ENCODE measurements around the gene RORB.

Gene RORB

DNA sequence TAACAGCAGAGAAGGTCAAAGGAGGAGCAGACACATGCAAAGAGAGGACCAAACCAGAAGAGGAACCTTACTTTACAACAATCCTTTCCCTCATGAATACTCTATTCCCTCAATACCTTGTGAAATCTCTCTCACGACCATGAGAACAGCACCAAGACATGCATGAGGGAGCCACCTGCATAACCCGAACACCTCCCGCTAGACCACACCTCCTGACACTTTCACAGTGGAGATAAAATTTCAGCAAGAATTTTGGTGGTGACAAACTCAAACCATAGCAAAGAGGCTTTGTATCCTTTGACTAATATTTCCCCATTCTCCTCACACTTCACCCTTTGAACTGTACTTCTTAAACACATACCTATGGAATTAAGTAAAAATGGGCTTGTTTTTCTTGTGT lies 101.7 kb downstream of the RORB start:
- DNase-seq, result no peak

DNA sequence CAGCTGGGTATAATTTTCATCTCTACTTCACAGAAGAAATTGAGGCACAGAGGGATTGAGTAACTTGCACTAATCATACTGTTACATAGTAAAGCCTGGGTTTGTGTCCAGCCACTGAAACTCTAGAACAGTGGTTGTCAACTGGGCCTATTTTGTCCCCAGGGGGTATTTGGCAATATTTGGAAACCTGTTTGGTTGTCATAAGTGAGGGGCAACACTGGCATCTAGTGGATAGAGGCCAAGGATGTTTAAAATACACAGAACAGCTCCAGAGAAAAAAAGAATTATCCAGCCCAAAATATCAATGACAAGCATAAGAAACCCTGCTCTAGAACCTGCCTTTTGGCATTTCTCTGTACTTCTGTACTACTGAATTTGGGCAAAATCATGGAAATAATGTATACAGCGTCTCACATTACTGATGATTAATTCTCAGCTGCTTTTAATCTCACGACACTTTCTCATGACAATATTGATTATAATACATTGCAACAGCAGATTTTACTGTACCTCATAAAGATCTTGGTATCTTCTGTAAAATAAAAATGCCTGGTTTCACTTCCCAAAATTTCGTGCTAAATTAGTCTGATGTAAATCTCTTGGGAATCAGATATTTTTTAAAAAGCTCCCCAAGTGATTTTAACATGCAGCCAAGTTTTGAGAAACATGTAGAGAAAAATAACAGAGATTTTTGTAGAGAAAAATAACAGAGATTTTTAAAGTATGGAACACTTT lies 112.7 kb downstream of the RORB start:
- no peak for DNase-seq

DNA sequence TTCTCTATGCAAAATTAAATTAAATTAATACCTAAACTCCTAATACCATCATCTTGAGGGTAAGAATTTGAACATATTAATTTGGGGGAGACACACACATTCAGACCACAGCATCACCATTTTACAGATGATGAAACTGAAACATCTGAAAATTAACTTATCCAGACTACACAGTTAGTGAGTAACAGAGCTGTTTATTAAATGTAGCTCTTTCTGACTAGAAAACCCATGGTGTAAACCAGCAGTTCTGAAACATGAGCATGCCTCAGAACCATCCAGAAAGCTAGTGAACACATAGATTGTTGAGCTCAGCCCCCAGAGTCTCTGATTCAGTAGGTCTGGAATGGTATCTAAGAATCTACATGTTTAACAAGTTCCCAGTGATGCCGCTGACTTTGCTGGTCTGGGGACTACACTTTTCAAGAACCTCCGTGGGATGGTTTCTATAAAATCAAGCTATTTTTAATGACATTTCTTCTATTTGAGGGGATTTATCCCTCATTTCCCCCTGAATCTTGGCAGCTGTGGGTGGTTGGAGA lies 113.5 kb downstream of the RORB start:
- no peak for DNase-seq

DNA sequence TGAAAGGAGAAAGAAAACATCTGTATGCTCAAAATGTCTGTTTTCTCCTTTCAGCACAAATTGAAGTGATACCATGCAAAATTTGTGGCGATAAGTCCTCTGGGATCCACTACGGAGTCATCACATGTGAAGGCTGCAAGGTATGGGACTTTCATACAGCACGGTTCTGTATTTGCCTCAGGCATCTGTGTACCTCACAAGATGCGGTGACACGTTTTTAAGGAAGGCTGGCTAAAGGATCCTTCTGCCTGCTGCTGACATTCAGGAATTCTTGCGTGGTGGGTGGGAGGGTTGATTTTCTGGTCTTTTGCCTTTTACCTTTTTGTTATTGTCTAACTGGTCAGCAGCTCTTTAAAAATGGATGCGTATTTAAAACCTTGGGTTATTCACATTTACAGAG lies 133.1 kb downstream of the RORB start:
- DNase-seq, result no peak

DNA sequence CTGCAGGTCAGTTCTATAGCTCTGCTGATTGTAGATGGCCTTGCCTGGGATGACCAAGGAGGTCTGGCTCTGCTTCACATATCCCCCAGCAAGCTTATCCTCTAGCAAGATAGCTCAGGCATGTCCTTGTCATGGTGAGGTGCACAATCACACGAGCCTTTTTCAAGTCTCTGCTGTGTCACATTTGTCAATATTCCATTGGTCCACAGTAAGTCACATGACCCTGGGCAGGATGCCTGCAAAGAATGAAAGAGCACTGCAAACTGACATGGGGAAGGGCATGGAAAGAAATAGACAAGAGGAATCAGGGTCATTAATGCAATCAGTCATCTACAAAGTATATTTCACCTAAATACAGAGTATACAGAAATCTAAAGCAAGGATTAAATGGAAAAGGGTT lies 142.0 kb downstream of the RORB start:
- no peak for DNase-seq

DNA sequence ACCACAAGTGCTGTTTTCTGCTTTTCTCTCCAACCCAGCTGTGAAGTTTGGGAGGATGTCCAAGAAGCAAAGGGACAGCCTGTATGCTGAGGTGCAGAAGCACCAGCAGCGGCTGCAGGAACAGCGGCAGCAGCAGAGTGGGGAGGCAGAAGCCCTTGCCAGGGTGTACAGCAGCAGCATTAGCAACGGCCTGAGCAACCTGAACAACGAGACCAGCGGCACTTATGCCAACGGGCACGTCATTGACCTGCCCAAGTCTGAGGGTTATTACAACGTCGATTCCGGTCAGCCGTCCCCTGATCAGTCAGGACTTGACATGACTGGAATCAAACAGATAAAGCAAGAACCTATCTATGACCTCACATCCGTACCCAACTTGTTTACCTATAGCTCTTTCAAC lies 145.2 kb downstream of the RORB start:
- no peak for DNase-seq

DNA sequence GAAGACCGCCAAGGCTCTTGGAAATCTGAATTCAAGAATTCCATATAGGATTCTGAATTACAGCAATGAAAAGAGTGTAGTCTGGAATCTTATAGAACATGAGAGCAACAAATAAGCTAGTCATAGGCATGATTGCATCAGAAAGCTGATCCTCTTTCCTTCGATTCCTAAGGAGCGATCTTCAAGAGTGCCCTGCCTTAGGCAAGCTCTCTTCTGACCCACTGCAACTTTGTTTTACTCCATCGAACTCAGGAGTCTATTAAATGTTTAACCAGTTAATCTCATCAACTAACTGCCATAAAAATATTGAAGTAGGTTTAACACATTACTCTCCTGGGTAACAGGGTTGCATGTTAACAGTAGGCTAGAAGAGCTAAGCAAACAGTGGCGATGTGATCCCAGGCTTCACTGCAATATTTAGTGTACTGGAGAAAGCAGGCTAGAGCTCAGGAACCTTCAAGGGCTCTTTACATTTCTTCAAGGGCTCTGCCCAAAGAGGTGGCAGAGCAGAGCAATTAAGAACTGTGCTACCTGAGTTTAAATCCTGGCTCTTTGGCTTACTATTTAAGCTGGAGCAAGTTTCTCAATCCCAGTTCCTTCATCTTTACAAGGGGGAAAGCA lies 146.3 kb downstream of the RORB start:
- no peak for DNase-seq

DNA sequence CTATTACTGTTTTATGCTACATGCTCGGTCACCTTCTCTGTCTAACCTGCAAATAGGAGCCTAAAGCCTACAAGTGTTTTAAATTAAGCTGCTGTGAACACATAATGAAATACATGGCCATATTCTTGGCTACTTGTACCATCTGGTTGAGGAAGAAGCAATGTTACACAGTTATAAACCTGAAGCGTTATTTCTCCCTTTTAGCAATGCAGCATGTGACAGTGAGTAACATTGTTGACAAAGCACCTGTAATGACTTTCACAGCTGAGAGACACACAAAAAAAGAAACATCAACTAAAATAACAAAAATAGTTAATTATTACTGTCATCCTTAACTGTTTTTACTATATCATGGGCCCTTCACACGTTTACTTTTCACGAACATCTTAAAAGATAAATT lies 146.9 kb downstream of the RORB start:
- DNase-seq, result no peak

DNA sequence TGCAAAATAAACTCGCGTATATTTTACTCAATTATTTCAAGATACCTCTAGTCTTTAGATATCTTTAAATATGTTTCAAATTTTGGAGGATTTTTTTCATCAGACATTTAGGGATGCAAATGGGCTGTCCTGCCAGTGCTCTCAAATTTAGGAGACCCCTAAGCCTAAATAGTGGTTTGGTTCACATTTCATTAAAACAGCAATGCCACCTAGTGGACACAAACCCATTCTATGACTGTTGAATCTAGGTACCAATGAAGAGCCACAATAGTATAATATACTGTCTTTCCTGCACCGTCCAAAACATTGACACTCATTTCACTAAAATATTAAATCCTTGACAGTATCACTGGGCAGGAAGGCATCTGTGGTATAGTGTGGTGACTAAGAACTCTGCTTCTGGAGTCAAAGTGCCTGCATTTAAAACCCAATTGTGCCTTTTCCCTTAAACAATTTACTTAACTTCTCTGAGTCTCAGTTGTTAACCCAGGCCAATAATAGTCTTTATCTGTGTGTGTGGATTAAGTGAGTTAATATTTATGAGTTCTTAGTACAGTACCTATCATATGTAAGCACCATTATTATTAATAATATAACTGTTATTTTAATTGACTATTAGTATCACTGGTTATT lies 148.0 kb downstream of the RORB start:
- no peak for DNase-seq

DNA sequence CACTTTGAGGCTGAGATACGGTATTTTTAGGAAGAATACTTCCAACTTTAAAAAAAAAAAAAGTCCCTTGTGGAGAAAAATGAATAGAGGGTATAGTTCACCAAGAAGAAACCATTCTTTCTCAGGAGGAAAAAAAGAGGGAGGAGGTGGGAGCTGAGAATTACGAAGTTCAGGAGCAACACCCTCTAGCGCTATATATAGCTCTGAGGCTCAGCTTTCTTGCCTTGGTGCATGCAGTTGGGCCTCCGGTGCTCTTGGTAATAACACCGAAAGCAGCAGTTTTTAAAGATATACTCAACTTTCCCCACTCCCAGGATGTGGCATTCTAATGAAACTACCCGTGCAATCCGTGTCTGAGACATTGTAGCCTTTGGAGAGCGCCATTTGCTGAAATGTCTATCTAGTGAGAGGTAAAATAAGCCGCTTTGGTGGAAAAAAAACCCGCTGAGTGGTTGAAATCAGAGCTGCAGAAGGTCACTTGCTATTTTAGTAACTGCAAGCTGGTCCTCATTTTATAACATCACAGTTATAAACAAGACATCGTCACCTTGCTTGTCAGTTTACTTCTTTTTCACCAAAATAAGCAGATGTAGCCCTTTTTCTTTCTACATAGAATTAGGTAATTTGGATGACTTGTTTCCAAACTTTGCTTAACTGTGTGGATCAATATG lies 156.4 kb downstream of the RORB start:
- peak; percentile 12 for DNase-seq

DNA sequence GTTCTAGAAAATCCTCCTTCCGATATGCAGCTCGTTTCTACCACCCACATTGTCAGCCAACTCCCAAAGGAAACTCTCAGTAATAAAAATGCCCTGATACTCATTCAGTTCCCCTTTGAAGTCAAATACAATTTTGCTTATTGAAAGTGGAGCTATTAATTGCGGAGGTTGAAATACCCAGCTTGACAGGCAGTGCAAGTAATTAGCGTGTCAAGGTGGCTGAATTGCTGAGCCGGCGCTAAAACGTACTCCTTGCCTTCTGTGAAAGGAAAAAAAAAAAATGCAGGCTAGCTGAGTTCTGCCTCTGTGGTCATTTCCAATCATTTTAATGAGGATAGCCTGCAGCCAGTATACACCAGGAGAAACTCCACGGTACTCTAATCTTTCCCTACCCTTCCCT lies 165.5 kb downstream of the RORB start:
- no peak for DNase-seq

DNA sequence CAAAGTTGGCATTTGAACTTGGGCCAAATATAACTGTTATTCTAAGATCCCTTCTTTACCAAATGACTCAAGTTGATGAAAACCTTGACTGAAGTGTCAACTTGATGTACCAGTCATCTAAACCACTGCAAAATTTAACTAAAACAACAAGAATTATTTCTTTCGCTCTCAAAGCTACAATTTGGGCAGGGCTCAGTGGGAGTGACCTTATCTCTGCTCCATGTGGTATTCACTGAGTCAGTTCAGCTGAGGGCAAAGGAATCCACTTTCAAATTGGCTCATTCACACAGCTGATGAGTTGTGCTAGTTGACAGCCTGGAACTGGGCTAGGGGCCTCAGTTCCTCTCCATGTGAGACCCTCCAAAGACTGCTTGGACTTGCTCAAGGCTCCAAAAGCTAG lies 166.3 kb downstream of the RORB start:
- DNase-seq, result no peak

DNA sequence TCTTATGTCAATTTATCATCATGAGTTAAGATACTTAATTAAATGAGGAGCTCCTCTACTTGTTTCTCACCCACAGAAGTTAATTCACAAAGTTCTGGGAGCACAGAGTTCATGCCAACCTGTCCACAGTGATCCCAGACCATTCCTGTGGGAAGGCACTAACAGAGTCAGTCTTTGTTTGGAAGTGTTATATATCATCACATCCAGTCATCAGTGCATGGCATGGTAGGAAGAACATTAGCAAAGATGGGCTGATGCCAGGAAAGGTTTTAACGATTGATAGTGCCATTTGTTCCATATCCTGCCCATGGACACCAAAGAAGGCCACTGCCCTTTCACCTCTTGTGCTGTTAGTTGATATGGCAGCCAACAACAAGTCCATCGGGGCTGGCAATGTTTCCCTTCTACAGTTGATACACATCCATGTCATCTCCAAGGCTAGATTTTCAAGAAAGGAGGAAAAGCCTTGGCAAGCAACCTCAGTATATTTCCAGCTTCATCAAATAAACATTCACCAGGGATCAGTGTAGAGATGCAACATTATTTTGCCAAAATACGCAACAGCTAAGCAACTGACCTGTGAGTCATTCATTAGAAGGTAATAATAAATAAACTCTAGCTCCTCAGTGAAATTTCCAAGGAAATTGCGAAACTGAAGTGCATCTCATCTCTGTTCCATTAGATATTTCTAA lies 169.6 kb downstream of the RORB start:
- no peak for DNase-seq

DNA sequence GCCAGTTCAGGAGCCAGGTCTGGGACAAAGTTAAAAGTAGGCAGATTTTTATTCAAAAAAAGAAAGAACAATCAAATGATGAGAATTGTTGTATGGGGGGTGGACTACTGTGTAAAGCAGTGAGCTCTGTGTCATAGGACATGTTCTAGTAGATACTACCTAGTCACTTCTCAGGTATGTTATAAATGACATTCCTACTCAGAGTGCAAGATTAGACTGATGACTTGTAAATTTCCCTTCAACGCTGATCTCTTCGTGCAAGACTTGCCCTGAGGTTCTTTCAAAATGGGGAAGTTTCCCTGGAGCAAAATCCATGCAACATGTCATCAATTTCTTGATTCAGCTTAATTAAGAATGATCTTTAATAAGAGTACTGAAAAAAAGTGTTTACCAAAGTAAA lies 175.1 kb downstream of the RORB start:
- no peak for DNase-seq

DNA sequence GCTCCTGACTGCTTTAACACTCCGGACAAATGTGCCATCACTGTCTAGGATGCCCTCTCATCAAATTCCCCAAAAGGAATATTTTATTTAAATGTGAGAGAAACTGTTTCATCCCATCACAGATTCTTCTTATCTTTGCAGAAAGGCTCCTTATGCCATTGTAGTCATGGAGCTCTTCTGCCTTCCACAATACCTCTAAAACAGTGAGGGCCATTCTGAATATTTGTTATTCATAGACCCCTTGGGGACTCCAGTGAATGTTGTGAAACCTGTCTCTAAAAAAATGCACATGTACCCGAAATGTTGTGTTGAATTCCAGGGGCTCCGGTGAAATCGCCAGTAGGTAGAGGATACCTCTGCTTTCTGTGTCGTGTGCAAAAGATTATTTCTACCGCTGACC lies 176.9 kb downstream of the RORB start:
- no peak for DNase-seq

DNA sequence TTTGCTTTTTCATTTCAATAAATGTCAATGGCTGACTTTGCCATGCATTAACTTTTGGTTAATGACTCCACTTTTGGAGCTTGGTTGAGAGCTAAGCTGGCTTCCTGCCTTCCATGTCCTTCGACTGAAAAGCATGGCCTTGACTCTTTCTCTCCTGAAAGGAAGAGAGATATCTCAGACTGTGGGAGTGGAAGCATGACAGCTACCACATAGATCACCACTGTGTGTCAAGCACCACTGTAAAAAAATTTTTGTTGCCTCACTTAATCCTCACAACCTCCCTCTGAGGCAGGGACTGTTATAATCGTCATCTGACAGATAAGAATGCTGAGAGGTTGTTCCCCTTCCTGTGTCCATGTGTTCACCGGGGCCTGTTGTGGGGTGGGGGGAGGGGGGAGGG lies 184.8 kb downstream of the RORB start:
- DNase-seq, result no peak

DNA sequence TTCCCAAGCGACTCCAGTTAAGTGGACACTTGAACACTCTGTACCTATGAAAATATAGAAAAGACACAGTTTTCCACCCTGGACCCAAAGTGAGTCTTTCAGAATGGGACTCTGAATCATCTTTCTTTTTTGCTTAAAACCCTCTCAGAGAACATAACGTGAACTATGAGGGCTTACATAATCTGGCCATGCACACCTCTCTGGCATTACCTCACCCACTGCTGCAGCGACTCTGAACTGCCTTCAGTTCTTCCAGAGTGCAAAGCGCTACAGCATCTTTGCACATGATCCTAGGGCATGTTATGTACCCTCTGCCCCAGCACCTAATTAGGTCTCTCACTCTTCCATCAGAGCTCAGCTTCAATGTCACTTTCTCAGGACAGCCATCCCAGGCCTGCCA lies 186.2 kb downstream of the RORB start:
- DNase-seq, result no peak

DNA sequence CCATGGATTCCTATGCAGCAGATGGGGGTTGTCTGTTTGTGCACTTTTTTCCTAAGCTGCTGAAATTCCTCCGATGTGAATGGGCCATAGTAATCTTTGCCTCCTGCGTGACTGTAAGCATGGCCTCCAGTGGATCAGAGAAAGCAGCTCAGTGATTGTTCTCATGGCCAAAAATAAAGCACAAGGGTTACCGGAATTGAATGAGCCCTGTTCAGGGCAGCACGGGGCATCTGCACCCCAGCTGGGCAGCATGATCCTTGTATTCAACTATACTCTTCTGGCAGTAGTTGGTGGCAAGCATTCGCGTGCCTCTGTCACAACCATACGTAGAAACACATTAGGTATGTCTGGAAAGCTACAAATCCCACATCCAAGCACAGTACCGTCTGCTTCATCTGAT lies 193.9 kb downstream of the RORB start:
- no peak for DNase-seq

DNA sequence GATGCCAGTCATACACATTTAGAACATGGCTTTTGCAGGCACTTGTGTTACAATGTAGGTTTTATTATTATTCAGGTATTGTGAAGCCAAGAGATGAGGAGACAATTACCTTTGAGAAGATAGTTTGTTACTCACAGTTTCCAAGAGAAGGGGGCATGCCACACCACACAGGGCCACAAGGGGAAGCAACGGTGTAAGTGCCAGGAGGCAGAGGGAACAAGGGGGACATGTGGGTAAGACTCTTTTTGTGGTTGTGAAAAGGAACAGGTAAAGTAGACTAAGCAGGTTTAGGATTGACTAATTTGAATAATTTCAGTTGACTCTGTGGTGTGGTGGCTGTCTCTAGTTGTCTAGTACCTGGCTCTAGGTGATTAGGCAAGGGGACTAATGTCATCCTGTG lies 199.4 kb downstream of the RORB start:
- no peak for DNase-seq

DNA sequence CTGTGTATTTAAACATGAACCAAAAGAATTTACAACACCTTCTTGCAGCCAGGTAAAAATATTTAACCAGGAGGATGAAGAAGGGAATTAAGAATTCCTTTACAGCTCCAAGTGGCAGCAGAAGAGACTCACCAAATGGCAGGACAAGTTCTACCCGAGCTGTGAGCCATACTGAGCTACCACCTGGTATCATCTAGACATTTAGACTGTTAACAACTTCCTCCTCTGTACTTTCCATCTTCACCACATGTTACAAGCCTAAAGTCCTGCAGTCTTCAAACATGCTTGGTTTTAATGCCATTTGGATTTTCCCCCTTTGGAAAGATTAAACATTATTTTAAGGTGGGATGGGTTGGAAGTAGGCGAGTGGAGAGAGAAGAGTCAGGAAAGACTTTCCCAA lies 200.4 kb downstream of the RORB start:
- no peak for DNase-seq

DNA sequence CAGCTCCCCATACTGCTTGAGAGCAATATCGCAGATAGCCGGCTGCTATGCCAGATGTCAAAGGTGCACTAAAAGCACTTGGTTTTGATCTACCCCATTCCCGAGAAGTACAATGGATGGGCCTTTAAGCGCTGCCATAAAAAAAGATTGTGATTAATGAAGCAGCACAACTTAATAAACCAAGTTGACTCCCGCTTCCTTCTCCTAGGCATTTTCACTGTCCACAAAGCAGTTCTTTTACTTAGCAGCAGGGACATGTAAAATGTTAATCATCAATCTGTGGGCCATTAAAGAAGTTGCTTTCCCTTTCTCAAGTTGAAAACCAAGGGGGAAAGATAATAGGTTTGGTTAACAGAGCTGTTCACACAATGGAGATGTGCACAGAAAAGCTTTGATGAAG lies 214.2 kb downstream of the RORB start:
- DNase-seq, result peak; percentile 40

DNA sequence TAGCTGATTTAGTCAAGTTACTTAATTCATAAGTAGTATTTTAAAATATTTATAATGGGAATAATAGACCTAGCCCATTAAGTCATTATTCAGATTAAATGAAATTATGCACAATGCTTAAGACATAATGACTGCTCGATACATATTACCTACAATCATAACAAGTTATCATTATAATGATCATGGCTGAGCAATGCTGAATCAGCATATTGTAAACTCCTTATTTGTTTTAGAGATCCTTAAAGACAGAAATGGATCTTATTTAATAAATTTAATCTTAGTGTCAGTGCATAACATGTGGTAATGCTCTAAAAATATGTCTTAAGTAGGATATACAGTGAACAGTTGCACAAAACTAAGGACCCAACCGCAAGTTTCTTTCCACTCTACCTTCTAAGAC lies 221.6 kb downstream of the RORB start:
- DNase-seq, result no peak

DNA sequence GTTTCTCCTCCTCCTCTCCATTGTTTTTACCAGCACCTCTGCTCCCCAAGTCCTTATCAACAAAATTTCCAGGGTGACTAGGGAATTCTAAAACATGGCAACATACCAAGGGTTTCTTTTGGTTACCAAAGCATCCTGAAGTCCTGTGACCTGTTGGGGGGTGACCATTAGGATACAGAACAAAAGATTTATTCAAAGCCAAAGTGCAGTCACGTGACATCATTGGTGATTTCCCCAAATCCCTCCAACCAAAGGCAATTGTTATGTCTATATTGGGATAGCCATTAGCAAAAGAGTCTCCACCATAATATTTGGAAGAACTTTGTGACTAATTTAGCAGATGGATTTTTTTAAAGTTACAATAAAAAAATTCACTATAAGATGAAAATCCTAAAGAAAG lies 222.2 kb downstream of the RORB start:
- DNase-seq, result no peak
